GM10847 (cell line): ENCODE data around the gene SOX6.

Experiments
- POLR2A ChIP-seq: IDR thresholded peaks from 2 replicates; pipeline ENCODE4 v1.6.1; 2011; ENCODE audit not compliant: insufficient read length; ENCODE audit errors: extremely low read depth

The SOX6 gene

DNA sequence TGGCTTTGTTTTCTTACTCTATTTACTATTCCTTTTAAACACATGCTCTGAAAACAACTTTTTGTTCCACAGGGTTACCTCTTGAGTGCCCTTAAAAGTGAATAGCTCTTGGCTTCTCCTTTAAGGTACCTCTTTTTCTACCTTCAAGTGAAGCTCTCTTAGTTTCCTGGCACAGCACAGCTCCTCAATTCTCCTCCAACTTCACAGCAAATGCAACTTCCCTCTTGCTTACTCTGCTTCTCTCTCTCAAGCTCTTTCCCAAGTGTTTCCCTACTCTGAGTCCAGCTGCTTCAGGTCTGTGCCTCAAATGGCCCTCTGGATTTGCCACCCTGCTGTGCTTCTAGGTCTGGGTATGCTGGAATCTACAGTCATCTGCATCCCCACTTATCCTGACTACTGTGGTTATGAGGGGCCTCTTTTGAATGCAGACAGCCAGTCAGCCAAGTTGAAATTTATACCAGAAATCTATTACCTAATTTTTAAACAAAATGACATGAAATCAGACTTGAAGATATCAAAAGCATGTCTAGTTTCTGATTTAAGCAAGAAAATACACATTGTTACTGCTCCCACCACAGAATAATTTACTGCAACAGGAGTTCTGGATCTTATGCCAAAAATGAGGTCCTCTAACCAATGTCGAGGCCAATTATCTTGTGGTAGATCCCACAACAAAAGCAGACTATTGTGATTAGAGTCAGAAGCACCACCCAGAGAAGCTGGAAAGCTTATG lies 371.1 kb downstream of the SOX6 start:
- no peak for TF ChIP-seq POLR2A

DNA sequence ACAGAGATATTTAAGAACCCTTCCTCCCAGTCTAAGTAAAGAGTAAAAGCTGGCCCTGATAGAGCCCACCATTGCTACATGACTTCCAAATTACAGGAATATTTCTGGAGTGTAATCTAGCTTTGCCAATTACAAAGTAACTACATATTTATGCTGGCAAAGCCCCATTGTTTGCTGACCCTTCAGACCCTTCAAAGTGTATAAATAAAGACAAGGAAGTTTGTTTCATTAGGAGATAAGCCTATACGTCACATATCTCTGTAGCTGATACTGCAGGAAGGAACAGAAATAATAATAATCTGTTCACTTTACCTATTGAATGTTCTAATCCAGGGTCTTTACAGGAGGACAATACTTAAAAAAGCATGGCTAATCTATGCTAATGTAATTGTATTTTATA lies 375.1 kb downstream of the SOX6 start:
- no peak for TF ChIP-seq POLR2A

DNA sequence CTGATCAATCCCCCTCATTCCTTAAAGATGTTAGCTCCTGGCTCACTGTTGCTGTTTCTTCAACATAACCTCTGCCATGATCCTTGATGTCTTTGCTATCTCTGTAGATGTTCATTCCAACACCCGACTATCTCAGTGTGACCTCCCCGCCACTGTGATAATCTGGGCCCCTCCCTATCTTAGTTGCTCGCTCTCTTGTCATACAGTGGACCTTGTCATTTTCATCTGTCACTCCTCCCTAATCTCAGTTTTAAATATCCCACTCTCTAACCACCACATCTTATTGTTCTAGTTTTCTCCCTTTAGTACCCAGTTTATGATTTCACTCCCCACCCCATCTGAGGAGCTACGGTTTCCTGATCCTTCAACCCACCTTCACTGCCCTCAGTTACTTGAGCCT lies 379.2 kb downstream of the SOX6 start:
- TF ChIP-seq POLR2A, result no peak

DNA sequence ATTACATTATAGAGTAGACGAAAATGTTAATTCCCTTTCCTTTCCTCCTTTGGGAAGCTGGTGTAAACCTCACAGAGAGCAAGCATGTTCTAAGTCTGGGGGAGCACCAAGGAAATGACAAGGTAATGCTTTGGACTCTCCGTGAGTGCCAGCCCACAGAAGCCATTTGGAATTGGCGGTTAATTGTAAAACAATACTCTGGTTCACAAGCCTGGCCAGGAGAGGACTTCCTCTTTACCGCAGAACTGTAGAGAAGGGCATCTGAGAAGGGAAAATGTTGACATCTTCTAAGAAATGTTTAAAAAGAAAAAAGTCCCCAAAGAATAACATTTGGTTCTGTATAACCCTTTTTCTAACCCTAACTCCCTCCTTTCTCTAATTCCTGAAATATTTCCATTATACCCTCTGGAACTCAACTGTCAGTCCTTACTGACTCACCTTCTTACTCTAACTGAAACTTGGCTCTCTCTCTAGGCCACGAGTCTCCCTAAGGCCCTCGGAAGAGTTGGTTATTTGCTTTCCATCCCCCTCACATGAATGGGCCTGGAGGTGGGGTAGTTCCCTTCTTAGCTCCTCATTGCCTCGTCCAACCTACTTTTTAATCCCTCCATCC lies 379.8 kb downstream of the SOX6 start:
- no peak for TF ChIP-seq POLR2A

DNA sequence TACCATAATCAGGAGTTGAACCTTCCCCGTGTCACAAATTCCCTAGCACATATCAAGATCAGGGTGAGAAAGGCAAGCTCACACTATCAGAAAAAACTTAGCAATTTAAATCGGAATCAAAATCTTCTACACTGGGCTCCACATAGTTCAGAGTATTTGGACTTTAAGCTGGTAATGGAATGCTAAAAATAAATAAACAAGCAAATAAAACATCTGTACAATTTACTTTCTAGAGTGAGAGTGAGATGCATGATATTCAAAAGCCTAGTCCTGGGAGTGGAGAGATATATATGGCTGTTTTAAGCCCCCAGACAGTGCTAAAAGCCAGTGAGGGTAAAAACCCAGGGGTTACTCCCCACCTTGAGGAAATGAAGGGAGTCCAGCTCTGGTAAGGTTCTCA lies 380.6 kb downstream of the SOX6 start:
- TF ChIP-seq POLR2A, result no peak

DNA sequence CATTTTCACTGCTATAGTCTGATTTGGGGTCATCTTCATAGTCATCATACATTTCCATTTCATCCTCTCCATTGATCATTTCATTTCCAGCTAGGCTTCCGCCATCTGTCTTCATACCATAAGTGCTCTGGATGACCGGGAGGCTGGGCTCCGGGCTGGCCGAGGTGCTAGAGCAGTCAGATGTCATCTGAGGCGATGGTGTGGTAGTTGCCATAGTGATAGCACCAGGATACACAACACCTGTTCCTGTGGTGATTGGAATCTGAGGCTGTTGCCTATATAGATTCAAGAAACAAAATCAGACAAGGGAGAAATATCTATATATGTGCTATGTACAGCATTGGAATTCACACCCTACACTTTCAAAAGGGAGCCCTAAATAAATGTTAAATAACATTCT lies 383.5 kb downstream of the SOX6 start:
- TF ChIP-seq POLR2A, result no peak

DNA sequence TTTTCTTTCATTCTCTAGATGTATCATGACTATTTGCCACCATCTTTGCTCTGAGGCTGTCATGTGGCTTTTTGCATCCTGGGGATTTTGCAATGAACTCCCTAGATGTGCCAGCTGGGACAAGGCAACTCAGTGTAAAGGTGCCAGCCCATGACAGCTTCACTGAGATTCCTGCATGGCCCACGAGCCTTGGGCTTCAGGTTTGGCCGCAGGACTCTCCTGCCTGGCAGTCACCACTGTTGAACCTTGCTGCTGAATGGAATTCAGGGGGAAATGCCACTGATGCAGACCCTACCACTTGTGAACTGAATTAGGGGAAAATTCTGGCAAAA lies 385.2 kb downstream of the SOX6 start:
- TF ChIP-seq POLR2A, result no peak

DNA sequence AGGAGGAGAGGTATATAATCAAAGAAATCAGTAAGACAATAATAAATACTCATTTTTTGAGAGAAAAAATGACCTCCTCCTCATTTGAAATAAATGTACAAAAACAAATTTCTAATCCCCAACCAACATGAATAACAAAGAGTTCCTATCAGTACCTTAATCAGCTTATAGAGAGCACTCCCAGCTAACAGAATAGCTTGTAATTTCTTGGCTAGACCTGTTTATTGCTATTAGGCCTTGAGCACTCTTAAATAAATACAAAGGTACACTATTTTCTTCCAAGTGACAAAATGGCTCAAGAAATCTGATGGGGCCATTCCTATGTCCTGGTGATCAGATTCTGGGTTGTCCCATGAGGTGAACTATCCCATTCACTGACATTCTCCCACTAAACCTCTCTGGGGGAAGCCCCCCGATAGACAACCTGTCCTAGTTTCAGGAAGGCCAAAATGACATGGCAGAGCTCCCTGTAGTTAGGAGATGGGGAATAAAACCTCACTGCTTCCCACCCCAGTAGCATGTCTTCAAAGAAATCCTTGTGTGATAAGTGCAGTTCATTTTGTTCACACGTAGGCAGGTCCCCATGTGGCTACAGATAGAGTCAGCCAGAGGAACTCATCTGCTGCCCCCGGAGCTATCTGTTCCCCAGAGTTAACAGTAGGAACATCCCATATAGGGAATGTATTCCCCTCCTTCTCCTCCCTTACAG lies 385.7 kb downstream of the SOX6 start:
- no peak for TF ChIP-seq POLR2A

DNA sequence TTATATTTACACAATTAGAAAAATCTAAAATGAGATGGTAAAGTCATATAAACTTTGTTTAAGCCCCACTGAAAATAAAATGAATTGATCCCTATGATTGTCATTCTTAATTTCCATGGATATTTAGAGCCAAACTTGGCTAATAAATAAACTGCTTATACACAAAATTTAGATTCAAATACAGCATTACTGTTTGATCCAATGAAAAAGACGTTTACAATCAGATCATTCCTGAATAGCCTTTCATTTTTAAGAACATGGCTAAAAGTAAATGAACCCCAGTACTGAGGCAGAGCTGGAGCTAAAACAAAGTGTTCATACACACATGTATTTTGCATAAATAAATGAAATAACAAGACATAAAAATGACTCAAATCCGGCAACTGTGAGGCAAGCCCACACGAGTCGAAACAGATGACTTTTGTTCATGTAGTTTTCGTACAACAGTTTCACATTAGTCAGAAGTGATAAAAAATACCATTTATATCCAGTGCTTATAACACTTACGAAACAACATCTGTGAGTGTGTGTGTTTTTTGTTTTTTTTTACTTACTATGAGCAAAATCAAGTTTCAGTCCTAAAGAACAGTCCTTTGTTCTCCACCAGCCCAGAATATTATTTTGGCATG lies 386.5 kb downstream of the SOX6 start:
- TF ChIP-seq POLR2A, result no peak

DNA sequence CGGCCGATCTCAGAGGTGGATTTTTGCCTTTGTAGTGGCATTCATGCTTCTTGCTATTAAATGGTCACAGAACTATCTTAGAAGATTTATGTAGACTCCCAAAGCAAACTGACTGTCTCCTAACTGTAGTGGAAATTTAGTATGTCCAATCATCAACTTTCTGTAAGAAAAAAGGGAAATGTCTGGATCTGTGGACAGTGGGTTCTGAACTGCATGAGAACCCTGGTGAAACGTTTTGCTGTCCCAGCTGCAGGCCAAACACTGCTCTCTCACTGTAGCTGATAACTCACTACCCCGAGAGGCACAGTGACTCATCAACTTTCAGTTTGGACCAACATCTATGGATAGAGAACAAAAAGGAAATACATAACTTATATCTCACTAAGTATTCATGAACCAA lies 387.1 kb downstream of the SOX6 start:
- TF ChIP-seq POLR2A, result no peak

DNA sequence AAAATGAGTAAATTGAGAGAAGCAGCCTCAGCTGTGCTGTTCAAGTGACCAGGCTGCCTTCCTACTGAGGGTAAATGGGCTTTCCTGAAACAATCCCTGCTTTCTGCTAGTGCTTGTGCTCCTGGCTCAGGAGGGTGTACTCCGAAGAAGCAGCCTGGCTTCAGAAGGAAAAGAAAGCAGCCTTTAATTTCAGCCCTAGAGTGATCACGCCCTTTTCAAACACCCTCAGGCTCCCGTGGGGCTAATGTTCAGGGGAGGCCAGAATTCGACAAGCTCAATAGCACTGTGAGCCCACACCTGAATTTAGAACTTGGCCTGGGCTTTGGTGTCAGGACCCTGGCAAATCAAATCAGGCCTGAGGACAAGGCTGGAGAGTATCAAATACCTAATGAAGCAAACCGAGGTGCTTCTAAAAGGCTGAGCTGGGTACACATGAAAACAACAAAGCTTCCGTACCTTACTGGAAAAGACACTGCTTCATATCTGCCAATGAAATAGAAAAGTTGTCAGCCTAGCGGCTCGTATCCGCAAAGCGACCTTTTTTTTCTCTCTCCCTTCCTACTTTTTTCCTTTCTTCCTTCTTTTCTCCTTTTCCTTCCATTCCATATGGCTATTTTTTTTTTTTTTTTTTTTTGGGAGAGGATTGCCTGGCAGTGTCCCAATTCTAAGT lies 387.8 kb downstream of the SOX6 start:
- no peak for TF ChIP-seq POLR2A

DNA sequence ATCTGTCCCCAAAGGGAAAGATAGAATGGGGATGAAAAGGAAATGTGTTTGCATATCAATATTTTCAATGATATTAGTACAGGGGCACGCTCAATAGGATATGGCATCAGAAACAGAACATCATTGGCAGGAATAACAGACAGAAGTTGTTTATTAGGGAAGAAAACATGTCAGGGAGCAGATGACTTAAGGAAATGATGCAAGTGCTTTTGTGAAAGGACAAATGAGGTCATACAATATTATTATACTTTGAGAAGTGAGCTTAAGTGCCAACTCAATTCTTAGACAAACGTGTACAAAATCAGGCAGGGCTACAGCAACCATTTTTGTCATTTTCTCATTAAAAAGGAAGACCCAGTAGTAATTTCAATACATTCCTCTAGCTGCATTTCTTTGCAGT lies 388.4 kb downstream of the SOX6 start:
- no peak for TF ChIP-seq POLR2A

DNA sequence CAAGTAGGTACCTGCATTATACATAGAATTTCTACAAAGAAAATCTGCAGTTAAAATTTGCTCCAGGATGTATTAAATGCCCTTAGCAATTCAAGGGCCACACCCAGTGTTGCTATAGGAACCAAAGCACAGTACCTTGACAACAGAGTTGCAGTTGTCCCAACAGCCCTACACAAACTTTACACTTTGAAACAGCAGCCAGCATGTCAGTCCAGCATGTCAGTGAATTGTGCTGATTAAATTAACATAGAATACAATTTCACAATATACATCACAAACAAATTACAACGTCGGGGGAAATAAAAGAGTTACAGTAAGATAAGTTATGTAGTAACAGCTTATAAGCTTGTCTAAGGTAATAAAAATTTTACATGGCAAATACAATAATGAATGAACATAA lies 389.2 kb downstream of the SOX6 start:
- TF ChIP-seq POLR2A, result no peak

DNA sequence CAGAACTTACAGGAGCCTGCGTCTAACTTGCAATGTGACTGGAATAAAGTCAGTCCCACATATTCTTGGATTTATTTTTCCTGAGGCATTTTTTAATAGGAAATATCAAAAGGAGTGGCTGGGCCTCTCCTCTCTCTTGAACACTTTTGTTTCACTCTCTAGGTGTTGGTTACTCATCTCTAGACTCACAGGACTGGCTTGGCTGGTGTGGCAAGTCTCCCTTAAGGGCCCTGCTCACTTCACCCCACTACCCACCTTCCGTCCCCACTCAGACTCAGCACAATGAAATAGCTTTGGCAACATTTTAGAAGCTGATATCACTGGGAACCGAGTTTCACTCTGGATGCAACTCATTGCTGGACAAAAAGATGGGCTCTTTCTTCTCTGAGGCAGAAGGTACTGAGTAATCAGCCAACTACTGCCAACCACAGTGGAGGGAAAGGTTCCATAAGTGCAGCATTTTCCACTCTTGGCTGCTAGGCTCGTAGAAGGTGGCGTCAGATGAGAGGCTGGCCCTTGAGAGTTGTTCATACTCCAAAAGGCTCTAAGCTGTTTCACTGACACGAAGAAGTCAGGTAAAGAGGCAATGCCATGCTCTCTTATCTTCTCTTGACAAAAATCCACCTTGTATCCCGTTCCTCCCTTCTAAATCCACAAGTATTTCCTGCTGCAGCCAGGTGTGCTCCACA lies 390.6 kb downstream of the SOX6 start:
- TF ChIP-seq POLR2A, result no peak

DNA sequence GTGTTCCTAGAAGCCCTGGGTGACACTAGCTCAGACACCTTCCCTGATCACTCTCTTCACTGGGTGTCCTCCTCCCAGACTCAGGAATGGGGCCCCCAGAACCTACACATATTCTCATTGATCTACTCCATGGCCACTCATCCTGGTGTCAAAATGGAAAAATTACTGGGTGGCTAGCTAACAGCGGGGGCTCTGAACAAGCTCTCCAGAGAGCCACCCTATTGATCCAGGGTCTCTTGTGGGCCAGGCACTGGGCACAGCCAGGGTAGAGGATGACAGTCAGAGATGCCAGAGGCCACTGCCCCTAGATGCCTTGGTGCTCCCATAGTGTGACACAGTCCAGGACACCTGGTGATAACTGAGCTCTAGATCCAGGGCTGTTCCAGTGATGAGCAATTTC lies 393.1 kb downstream of the SOX6 start:
- TF ChIP-seq POLR2A, result no peak
